Breast epithelium (tissue), 3 donors: ENCODE data around the gene PNKD.
"Not testable (repeated sequence)": the region's sequence is repeated elsewhere in the genome, so short reads cannot be mapped to it uniquely, and the experiment has no call there.

Experiments
- POLR2A ChIP-seq: fragments of 450-650 bp; IDR thresholded peaks from one replicate; pipeline ENCODE4 v1.6.1; 2016; ENCODE audit warnings: antibody characterized with exemption, mild to moderate bottlenecking, moderate library complexity
- TF ChIP-seq, protein P1 (sequence below), 3 donors: fragments of 450-650 bp; IDR thresholded peaks; one replicate each; pipeline ENCODE4 v1.5.1; 2016 to 2017; ENCODE audit warnings: antibody characterized with exemption in 3 of 3, mild to moderate bottlenecking in 3 of 3, moderate library complexity in 3 of 3

DNA sequence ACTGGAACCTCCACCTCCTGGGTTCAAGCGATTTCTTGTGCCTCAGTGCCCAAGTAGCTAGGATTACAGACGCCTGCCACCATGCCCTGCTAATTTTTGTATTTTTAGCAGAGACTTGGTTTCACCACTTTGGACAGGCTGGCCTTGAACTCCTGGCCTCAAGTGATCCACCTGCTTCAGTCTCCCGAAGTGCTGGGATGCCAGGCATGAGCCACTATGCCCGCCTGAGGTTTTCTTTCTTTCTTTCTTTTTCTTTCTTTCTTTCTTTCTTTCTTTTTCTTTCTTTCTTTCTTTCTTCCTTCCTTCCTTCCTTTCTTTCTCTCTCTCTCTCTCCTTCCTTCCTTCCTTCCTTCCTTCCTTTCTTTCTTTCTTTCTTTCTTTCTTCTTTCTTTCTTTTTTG, 44.4 kb downstream of the PNKD start:
- TF ChIP-seq, protein P1, sequence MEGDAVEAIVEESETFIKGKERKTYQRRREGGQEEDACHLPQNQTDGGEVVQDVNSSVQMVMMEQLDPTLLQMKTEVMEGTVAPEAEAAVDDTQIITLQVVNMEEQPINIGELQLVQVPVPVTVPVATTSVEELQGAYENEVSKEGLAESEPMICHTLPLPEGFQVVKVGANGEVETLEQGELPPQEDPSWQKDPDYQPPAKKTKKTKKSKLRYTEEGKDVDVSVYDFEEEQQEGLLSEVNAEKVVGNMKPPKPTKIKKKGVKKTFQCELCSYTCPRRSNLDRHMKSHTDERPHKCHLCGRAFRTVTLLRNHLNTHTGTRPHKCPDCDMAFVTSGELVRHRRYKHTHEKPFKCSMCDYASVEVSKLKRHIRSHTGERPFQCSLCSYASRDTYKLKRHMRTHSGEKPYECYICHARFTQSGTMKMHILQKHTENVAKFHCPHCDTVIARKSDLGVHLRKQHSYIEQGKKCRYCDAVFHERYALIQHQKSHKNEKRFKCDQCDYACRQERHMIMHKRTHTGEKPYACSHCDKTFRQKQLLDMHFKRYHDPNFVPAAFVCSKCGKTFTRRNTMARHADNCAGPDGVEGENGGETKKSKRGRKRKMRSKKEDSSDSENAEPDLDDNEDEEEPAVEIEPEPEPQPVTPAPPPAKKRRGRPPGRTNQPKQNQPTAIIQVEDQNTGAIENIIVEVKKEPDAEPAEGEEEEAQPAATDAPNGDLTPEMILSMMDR (IDR thresholded peaks at IDR 0.05): not testable (repeated sequence)
- TF ChIP-seq POLR2A: not testable (repeated sequence)
